GM12878 (cell line): ENCODE data around the gene ALAS2. TPM values are rescaled to one million over a fixed set of nuclear protein-coding genes. Genes with fewer than 3 reads are reported as not detected.

Experiments used
- ATAC-seq: fragments of 200-7000 bp; cut with Tn5 transposase; 3 replicates; pipeline ENCODE4 v1.9.1; 2020; ENCODE audit warnings: mild to moderate bottlenecking, moderate library complexity
- BruUV-seq: library from RNA; stranded (reverse); fragments of 400-500 nt; replicated peaks from 2 replicates; lab custom pipeline; 2021; lab: Mats Ljungman, UMichigan
- CTCF ChIA-PET: fragments of 300-600 bp; sonication (Branson Sonifier 250); formaldehyde crosslinking; extraction: SDS; loops from one replicate; lab custom pipeline; 2021; ENCODE audit warnings: inconsistent platforms; lab: Yijun Ruan, JAX
- POLR2A ChIA-PET: fragments of 350-600 bp; formaldehyde crosslinking; extraction: SDS; loops from one replicate; lab custom pipeline; 2021; ENCODE audit warnings: inconsistent platforms; lab: Charles Lee
- RAD21 ChIA-PET: fragments of 300-600 bp; sonication (Branson Sonifier 250); formaldehyde crosslinking; loops from one replicate; lab custom pipeline; 2023; ENCODE audit warnings: antibody characterized with exemption; ENCODE audit not compliant: unreplicated experiment; lab: Charles Lee
- SMC1A ChIA-PET: fragments of 300-600 bp; sonication (Branson Sonifier 250); formaldehyde crosslinking; loops from one replicate; lab custom pipeline; 2023; ENCODE audit not compliant: unreplicated experiment, uncharacterized antibody; lab: Charles Lee
- DNase-seq: peaks from one replicate; pipeline ENCODE4 v3.0.0-alpha.2; 2011; ENCODE audit warnings: low read depth, low spot score
- FAIRE-seq: peaks from 3 replicates; lab custom pipeline; 2011; peaks lifted over from hg19 to GRCh38; lab: Jason Lieb, UNC
- H2AFZ ChIP-seq: 2 replicates; pipeline ENCODE4 v1.6.0; 2011; ENCODE audit warnings: low read depth, low read length, control low read depth; ENCODE audit not compliant: control insufficient read depth
- H3K27ac ChIP-seq: 2 replicates; pipeline ENCODE4 v1.5.1; 2011; ENCODE audit warnings: control low read depth; ENCODE audit not compliant: control insufficient read depth, insufficient read depth
- H3K27me3 ChIP-seq, 2 experiments: replicated peaks in 1 of 2; 2 replicates each; pipeline versions ENCODE4 v1.6.0 to v1.6.1; 2011; ENCODE audit warnings: low read length in 1 of 2; ENCODE audit not compliant: control insufficient read depth in 2 of 2, insufficient read depth in 2 of 2
- H3K36me3 ChIP-seq, 2 experiments: 2 replicates each; pipeline ENCODE4 v1.5.1; 2011; ENCODE audit warnings: low read length in 1 of 2; ENCODE audit not compliant: control insufficient read depth in 2 of 2, insufficient read depth in 2 of 2
- H3K4me1 ChIP-seq: 2 replicates; pipeline ENCODE4 v1.6.1; 2011; ENCODE audit warnings: mild to moderate bottlenecking, low read length, moderate library complexity, mixed read lengths; ENCODE audit not compliant: control insufficient read depth, insufficient read depth
- H3K4me2 ChIP-seq: 2 replicates; pipeline ENCODE4 v1.6.0; 2011; ENCODE audit warnings: control low read depth; ENCODE audit not compliant: control insufficient read depth, insufficient read depth
- H3K4me3 ChIP-seq: fragments of 200-600 bp; sonication (generic); 2 replicates; pipeline ENCODE4 v1.5.1; 2016
- H3K79me2 ChIP-seq: 2 replicates; pipeline ENCODE4 v1.6.0; 2011; ENCODE audit warnings: low read length; ENCODE audit not compliant: control insufficient read depth, insufficient read depth
- H3K9ac ChIP-seq: 2 replicates; pipeline ENCODE4 v1.8.0; 2011; ENCODE audit warnings: low read length, control low read depth, mixed read lengths; ENCODE audit not compliant: control insufficient read depth, insufficient read depth
- H3K9me3 ChIP-seq: replicated peaks from 3 replicates; pipeline ENCODE4 v1.5.1; 2011; ENCODE audit warnings: mild to moderate bottlenecking, low read length; ENCODE audit not compliant: control insufficient read depth, insufficient read depth
- H4K20me1 ChIP-seq: 2 replicates; pipeline ENCODE4 v1.6.0; 2011; ENCODE audit not compliant: control insufficient read depth, insufficient read depth
- BRCA1 ChIP-seq: IDR thresholded peaks from 2 replicates; pipeline ENCODE4 v1.6.1; 2011; ENCODE audit warnings: low read depth, low read length, improper control_type of control experiment
- E4F1 ChIP-seq: fragments of 450-650 bp; IDR thresholded peaks from 2 replicates; pipeline ENCODE4 v1.6.1; 2018; ENCODE audit warnings: borderline replicate concordance, mild to moderate bottlenecking; ENCODE audit not compliant: partially characterized antibody
- EGR1 ChIP-seq, 2 experiments: IDR thresholded peaks; 1 replicate in 1 of 2; 2 replicates in 1 of 2; pipeline ENCODE4 v1.6.1; 2011 to 2012; ENCODE audit warnings: low read depth in 2 of 2, low read length in 2 of 2, borderline replicate concordance in 1 of 2, mild to moderate bottlenecking in 1 of 2, moderate library complexity in 1 of 2
- FOS ChIP-seq: IDR thresholded peaks from 3 replicates; pipeline ENCODE4 v1.6.1; 2011; ENCODE audit warnings: borderline replicate concordance; ENCODE audit not compliant: insufficient read length; ENCODE audit errors: extremely low read depth
- GABPA ChIP-seq: IDR thresholded peaks from 2 replicates; pipeline ENCODE4 v1.6.1; 2014; ENCODE audit warnings: antibody characterized with exemption, low read depth, mild to moderate bottlenecking, inconsistent platforms
- MXI1 ChIP-seq: fragments of 150-350 bp; IDR thresholded peaks from 2 replicates; pipeline ENCODE4 v1.6.1; 2011; ENCODE audit warnings: low read depth, mild to moderate bottlenecking, inconsistent platforms, low read length, improper control_type of control experiment
- NBN ChIP-seq: fragments of 450-650 bp; IDR thresholded peaks from 2 replicates; pipeline ENCODE4 v1.6.1; 2016
- NFYB ChIP-seq: IDR thresholded peaks from 2 replicates; pipeline ENCODE4 v1.6.1; 2011; ENCODE audit warnings: low read depth, mild to moderate bottlenecking, low read length, improper control_type of control experiment, moderate library complexity; ENCODE audit not compliant: insufficient read depth
- PKNOX1 ChIP-seq: fragments of 450-650 bp; IDR thresholded peaks from 2 replicates; pipeline ENCODE4 v1.6.1; 2016; ENCODE audit warnings: mild to moderate bottlenecking
- POLR2AphosphoS5 ChIP-seq: IDR thresholded peaks from 2 replicates; pipeline ENCODE4 v1.6.1; 2011; ENCODE audit warnings: mild to moderate bottlenecking, low read length, inconsistent platforms
- REST ChIP-seq: IDR thresholded peaks from 2 replicates; pipeline ENCODE4 v1.6.1; 2012; ENCODE audit warnings: mild to moderate bottlenecking, low read depth, low read length
- SIN3A ChIP-seq: IDR thresholded peaks from 2 replicates; pipeline ENCODE4 v1.6.1; 2012; ENCODE audit warnings: low read depth, low read length, improper control_type of control experiment
- SMARCA5 ChIP-seq: fragments of 450-650 bp; IDR thresholded peaks from 2 replicates; pipeline ENCODE4 v1.6.1; 2017; ENCODE audit warnings: mild to moderate bottlenecking
- STAT3 ChIP-seq: IDR thresholded peaks from 2 replicates; pipeline ENCODE4 v1.6.1; 2011; ENCODE audit warnings: low read depth, low read length, improper control_type of control experiment
- in situ Hi-C: fragments of 300-500 bp; cut with MboI; formaldehyde crosslinking; loops from 9 replicates; pipeline ENCODE4 v1.14.3; 2018; ENCODE audit warnings: mixed read lengths
- intact Hi-C: fragments of 100-400 bp; cut with micrococcal nuclease; formaldehyde crosslinking; loops from one replicate; pipeline ENCODE4 v1.14.2; 2022; ENCODE audit not compliant: unreplicated experiment
- polyA plus RNA-seq, 11 experiments: library from polyadenylated mRNA; depleted of rRNA in 4 of 11; unstranded in 6 of 11; stranded (reverse) in 5 of 11; fragments of >200 nt; fragmentation: Nextera tagmentation in 4 of 11; fragmentation: Illumina TruSeq in 1 of 11; extraction: Ambion mirVana in 4 of 11; extraction: Trizol in 1 of 11; gene quantifications; 1 replicate in 1 of 11; 2 replicates in 10 of 11; pipeline versions ENCODE4 v1.2.1 to v1.2.3, GENCODE V29; 2011 to 2016; ENCODE audit warnings: inconsistent platforms in 2 of 11, missing spikeins in 2 of 11, low read depth in 1 of 11
- total RNA-seq, 4 experiments: library from RNA; depleted of rRNA in 3 of 4; stranded (reverse); fragments of >200 nt in 3 of 4; fragmentation: Illumina TruSeq in 1 of 4; extraction: Trizol in 1 of 4; gene quantifications; 2 replicates each; pipeline versions ENCODE4 v1.2.1 to v1.2.3, GENCODE V29; 2013 to 2021

Gene ALAS2
- total and polyA plus RNA-seq, 10 of the 15 experiments (the other 5 are each of a cell fraction or from before 2014, with no cell fraction given): not detected

GRCh38 chrX:54999717-55000598, 30.8 kb downstream of the ALAS2 start, which contains the start of gene APEX2 (continued):
- peak; percentile 34 for TF ChIP-seq E4F1
- TF ChIP-seq SIN3A: no peak
- TF ChIP-seq POLR2AphosphoS5: peak; percentile 89
- TF ChIP-seq NFYB: peak; percentile 30; the same call in 1 of the 2 replicates
- TF ChIP-seq PKNOX1: peak; percentile 57
- peak; percentile 54; the same call in 1 of the 2 replicates for TF ChIP-seq GABPA

GRCh38 chrX:54995621-54996020, 35.2 kb downstream of the ALAS2 start:
- in situ Hi-C loops: no loop called here
- POLR2A ChIA-PET: interaction anchor here (0.5 kb wide), 1 partner anchor 1493 kb away, joined by 3 read pairs; no protein-coding TSS in a partner anchor
- intact Hi-C loops: no loop called here
- H3K4me3 ChIP-seq: no peak overlapping the region
- H4K20me1 ChIP-seq: no peaks in the 10 kb centered on the region
- no peaks in the 10 kb centered on the region for H3K9me3 ChIP-seq
- H3K9ac ChIP-seq: no peak overlapping the region
- FAIRE-seq (no peak), DNase-seq (no peak), ATAC-seq (no peak)
- TF ChIP-seq BRCA1 (no peak), MXI1 (no peak), REST (no peak), STAT3 (no peak), EGR1 (IDR thresholded peaks at IDR 0.05; ENCODE audit: borderline replicate concordance in 1 of 2, low read depth in 2 of 2, low read length in 2 of 2) (no peak), NBN (no peak), FOS (no peak), SMARCA5 (no peak)
- H2AFZ ChIP-seq: no peak overlapping the region
- H3K4me1 ChIP-seq: no peaks in the 10 kb centered on the region; the same call in 1 of the 2 replicates
- SMC1A ChIA-PET: interaction anchor here (2.0 kb wide), 1 partner anchor 11 kb away, joined by 8 read pairs; no protein-coding TSS in a partner anchor
- H3K27me3 ChIP-seq: no peaks in the 10 kb centered on the region
- RAD21 ChIA-PET: no interaction called here
- peaks cover 6% of the 10 kb centered on the region for H3K79me2 ChIP-seq
- no peak overlapping the region for H3K4me2 ChIP-seq
- H3K36me3 ChIP-seq: no peaks in the 10 kb centered on the region
- CTCF ChIA-PET: interaction anchor here (0.9 kb wide), 1 partner anchor 61 kb away, joined by 3 read pairs; no protein-coding TSS in a partner anchor
- BruUV-seq: no TSS peak
- no peak overlapping the region for H3K27ac ChIP-seq
